ENCODE results near the gene GSN.

DNA sequence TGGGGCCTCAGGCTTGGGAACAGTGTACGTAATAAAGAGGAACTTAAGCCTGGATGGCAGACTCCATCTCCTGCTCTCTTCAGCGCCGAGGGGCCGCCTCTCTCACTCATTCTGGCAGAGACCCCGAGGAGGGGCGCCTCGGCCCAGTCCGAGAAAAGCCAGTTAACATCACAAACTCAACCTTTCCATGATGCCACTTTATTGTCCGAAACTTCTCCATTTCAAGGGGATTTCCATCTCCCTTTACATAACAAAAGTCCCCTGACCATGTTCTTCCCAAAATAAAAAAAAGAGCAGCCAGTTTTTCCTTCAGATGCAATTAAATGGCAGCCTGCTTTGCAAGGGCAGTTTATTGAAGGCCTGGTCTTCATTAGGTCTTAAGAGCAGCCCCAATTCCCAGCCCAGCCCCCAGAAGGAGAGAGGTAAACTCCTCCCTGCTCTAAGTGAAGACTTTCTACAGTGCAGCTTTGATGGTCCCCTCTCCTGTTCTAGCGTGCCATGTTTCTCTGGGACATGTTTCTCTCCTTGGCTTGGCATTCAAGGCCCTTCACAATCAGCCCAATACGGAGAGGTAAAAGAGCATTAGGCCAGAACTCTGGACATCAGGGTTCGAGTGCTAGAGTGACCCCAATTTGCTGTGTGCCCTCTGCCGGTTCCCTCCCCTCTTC is 46.8 kb upstream of the GSN start:
- TF ChIP-seq, protein P1, sequence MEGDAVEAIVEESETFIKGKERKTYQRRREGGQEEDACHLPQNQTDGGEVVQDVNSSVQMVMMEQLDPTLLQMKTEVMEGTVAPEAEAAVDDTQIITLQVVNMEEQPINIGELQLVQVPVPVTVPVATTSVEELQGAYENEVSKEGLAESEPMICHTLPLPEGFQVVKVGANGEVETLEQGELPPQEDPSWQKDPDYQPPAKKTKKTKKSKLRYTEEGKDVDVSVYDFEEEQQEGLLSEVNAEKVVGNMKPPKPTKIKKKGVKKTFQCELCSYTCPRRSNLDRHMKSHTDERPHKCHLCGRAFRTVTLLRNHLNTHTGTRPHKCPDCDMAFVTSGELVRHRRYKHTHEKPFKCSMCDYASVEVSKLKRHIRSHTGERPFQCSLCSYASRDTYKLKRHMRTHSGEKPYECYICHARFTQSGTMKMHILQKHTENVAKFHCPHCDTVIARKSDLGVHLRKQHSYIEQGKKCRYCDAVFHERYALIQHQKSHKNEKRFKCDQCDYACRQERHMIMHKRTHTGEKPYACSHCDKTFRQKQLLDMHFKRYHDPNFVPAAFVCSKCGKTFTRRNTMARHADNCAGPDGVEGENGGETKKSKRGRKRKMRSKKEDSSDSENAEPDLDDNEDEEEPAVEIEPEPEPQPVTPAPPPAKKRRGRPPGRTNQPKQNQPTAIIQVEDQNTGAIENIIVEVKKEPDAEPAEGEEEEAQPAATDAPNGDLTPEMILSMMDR (IDR thresholded peaks at IDR 0.05), result no peak
- no peak for TF ChIP-seq POLR2A (IDR thresholded peaks at IDR 0.05)
